ENCODE data around the gene ASTN2. TPM values are rescaled to one million over a fixed set of nuclear protein-coding genes. Genes with fewer than 3 reads are reported as not detected.

The ASTN2 gene
- total and polyA plus RNA-seq, 9 of the 15 experiments (the other 6 are each of a cell fraction or from before 2014, with no cell fraction given) = 0.56 to 3.5 (median 1.9) TPM

DNA sequence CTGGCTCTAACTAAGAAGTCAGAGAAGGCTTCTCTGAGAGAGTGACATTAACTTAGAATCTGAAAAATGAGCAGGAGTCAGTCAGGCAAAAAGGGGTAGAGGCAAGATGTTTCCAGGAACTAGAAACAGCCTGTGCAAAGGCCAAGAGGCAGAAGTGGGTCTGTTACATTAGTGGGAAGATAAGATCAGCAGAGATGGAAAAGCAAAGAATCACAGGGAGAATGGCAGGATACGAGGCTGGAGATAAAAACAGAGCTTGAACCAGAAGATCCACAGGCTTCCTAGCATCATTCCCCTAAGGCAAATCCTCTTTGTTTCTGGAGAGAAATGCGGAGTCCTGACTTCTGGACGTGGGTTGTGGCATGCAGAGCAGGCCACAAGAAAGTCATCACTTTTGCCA lies 27.4 kb downstream of the ASTN2 start:
- Histone ChIP-seq H3K79me2 (ENCODE audit: control insufficient read depth, insufficient read depth, low read length) (no peaks in the 10 kb centered on the region), H3K36me3 (ENCODE audit: control insufficient read depth, insufficient read depth, low read length) (no peaks in the 10 kb centered on the region), H4K20me1 (replicated peaks; ENCODE audit: control insufficient read depth, insufficient read depth, low read length) (no peaks in the 10 kb centered on the region), H3K4me1 (replicated peaks in 1 of 2; ENCODE audit: control insufficient read depth in 2 of 2, insufficient read depth in 2 of 2, low read length in 2 of 2) (no peaks in the 10 kb centered on the region), H3K27me3 (ENCODE audit: control insufficient read depth in 2 of 2, insufficient read depth in 2 of 2, low read length in 2 of 2) (no peaks in the 10 kb centered on the region), H3K4me2 (ENCODE audit: insufficient read depth, low read length) (no peak overlapping the region), H3K9me1 (ENCODE audit: control insufficient read depth, insufficient read depth, low read length) (no peaks in the 10 kb centered on the region), H3K9me3 (replicated peaks; ENCODE audit: control insufficient read depth, insufficient read depth, low read depth, low read length) (no peaks in the 10 kb centered on the region), H3K27ac (ENCODE audit: extremely low read depth, low read depth, low read length) (no peak overlapping the region), H3K4me3 (no peak overlapping the region), H3K9ac (ENCODE audit: insufficient read depth in 1 of 2, low read depth in 2 of 2, low read length in 2 of 2) (no peak overlapping the region), H2AFZ (ENCODE audit: low read depth, low read length) (no peak overlapping the region)
- intact Hi-C loops (cut with micrococcal nuclease) = no loop called here
- in situ Hi-C loops (cut with MboI) = no loop called here
- BruUV-seq (replicated peaks) = no TSS peak
- no peak for ATAC-seq
- no peak for DNase-seq (ENCODE audit: extremely low read depth in 1 of 4, low spot score in 3 of 4)
- no peak for TF ChIP-seq KLF13 (tag; IDR thresholded peaks at IDR 0.05; ENCODE audit: borderline replicate concordance, low read depth)
- TF ChIP-seq TOE1 (IDR thresholded peaks at IDR 0.05; ENCODE audit: borderline replicate concordance) = no peak
- no peak for TF ChIP-seq TOE1 (CRISPR knock-in tag; IDR thresholded peaks at IDR 0.05; ENCODE audit: borderline replicate concordance, low read depth)
- no peak for TF ChIP-seq CC2D1A (IDR thresholded peaks at IDR 0.05)
- TF ChIP-seq POLR3G (IDR thresholded peaks at IDR 0.05; ENCODE audit: extremely low read depth, insufficient read length, insufficient replicate concordance) = no peak
- TF ChIP-seq ARNT (IDR thresholded peaks at IDR 0.05) = no peak
- no peak for TF ChIP-seq ZBTB12 (CRISPR knock-in tag; IDR thresholded peaks at IDR 0.05)
- no peak for TF ChIP-seq HNRNPUL1 (IDR thresholded peaks at IDR 0.05; ENCODE audit: low read length)
- no peak for TF ChIP-seq ZNF431 (CRISPR knock-in tag; IDR thresholded peaks at IDR 0.05)
- no peak for TF ChIP-seq SOX6 (IDR thresholded peaks at IDR 0.05)
- TF ChIP-seq ID3 (CRISPR knock-in tag; IDR thresholded peaks at IDR 0.05) = no peak
- no peak for TF ChIP-seq ID3 (tag; IDR thresholded peaks at IDR 0.05)
- TF ChIP-seq ZNF174 (CRISPR knock-in tag; IDR thresholded peaks at IDR 0.05) = no peak
- TF ChIP-seq FOXA3 (CRISPR knock-in tag; conservative IDR thresholded peaks at IDR 0.05 in 1 of 2, IDR thresholded peaks at IDR 0.05 in 1 of 2) = no peak
- TF ChIP-seq ZNF696 (CRISPR knock-in tag; conservative IDR thresholded peaks at IDR 0.05) = no peak
- TF ChIP-seq MTF1 (CRISPR knock-in tag; IDR thresholded peaks at IDR 0.05; ENCODE audit: borderline replicate concordance) = no peak
- TF ChIP-seq ETV5 (CRISPR knock-in tag; IDR thresholded peaks at IDR 0.05; ENCODE audit: low read depth) = no peak
- no peak for TF ChIP-seq ZNF324 (CRISPR knock-in tag; IDR thresholded peaks at IDR 0.05)
- TF ChIP-seq SMARCB1 (IDR thresholded peaks at IDR 0.05; ENCODE audit: insufficient read length, low read depth) = no peak
- TF ChIP-seq SP2 (IDR thresholded peaks at IDR 0.05; ENCODE audit: extremely low read depth, low read depth, low read length, poor library complexity, severe bottlenecking) = no peak
- 0% methylated on average over 3 of the region's 3 CpGs for WGBS (ENCODE audit: insufficient coverage, low coverage, missing lambda C conversion rate)
- CTCF ChIA-PET (ENCODE audit: low intra/inter-chr PET ratio) = no interaction called here
- FAIRE-seq = no peak
- POLR2A ChIA-PET = no interaction called here

Measured in K562 (cell line).